ENCODE measurements around the gene EVA1A. TPM values are rescaled to one million over a fixed set of nuclear protein-coding genes. Genes with fewer than 3 reads are reported as not detected.

Gene EVA1A
- total and polyA plus RNA-seq, 4 donors: 45.7 to 206 (median 100) TPM

GRCh38 chr2:75519843-75520242, 40.9 kb downstream of the EVA1A start:
- DNase-seq (ENCODE audit: low spot score): no peak
- no peak overlapping the region for H3K9ac ChIP-seq (ENCODE audit: low read depth in 1 of 2, low read length in 2 of 2)
- H3K27me3 ChIP-seq (ENCODE audit: control insufficient read depth in 4 of 4, insufficient read depth in 4 of 4, low read length in 3 of 4): no peaks in the 10 kb centered on the region
- no peak overlapping the region for H3K4me3 ChIP-seq (ENCODE audit: low read depth in 1 of 3, low read length in 3 of 3)
- H3K9me3 ChIP-seq (ENCODE audit: control insufficient read depth in 4 of 4, low read length in 3 of 4): no peaks in the 10 kb centered on the region
- H3K27ac ChIP-seq (ENCODE audit: low read depth in 1 of 2, low read length in 2 of 2): peak overlapping the region; percentile 79 to 96
- no peak for TF ChIP-seq CTCF (IDR thresholded peaks at IDR 0.05; ENCODE audit: low read depth, low read length, missing input control)
- no peak for TF ChIP-seq FOXA2 (IDR thresholded peaks at IDR 0.05)
- TF ChIP-seq SP1 (IDR thresholded peaks at IDR 0.05): peak; percentile 30
- peak; percentile 66 to 71 for TF ChIP-seq RXRA (IDR thresholded peaks at IDR 0.05)
- no peak for TF ChIP-seq RAD21 (IDR thresholded peaks at IDR 0.05)
- no peak for TF ChIP-seq REST (IDR thresholded peaks at IDR 0.05)
- peak; percentile 30 to 33 for TF ChIP-seq HNF4A (conservative IDR thresholded peaks at IDR 0.05)
- H3K4me1 ChIP-seq (ENCODE audit: control insufficient read depth in 4 of 4, insufficient read depth in 4 of 4, low read length in 3 of 4): peaks cover 8 to 65% (median 48%) of the 10 kb centered on the region in 4 donors
- no peaks in the 10 kb centered on the region for H3K36me3 ChIP-seq (ENCODE audit: control insufficient read depth in 4 of 4, insufficient read depth in 3 of 4, low read depth in 1 of 4, low read length in 3 of 4)

GRCh38 chr2:75518638-75519465, 41.9 kb downstream of the EVA1A start:
- Histone ChIP-seq H3K36me3 (ENCODE audit: control insufficient read depth in 4 of 4, insufficient read depth in 3 of 4, low read depth in 1 of 4, low read length in 3 of 4) (peaks cover 0 to 2% (median 0%) of the 10 kb centered on the region in 4 donors), H3K4me3 (ENCODE audit: low read depth in 1 of 3, low read length in 3 of 3) (peak overlapping the region; percentile 43 to 75 (median 58)), H3K27ac (ENCODE audit: low read depth in 1 of 2, low read length in 2 of 2) (peak overlapping the region; percentile 79 to 96), H3K27me3 (ENCODE audit: control insufficient read depth in 4 of 4, insufficient read depth in 4 of 4, low read length in 3 of 4) (no peaks in the 10 kb centered on the region), H3K9me3 (ENCODE audit: control insufficient read depth in 4 of 4, low read length in 3 of 4) (no peaks in the 10 kb centered on the region), H3K9ac (ENCODE audit: low read depth in 1 of 2, low read length in 2 of 2) (peak overlapping the region; percentile 82 to 94), H3K4me1 (ENCODE audit: control insufficient read depth in 4 of 4, insufficient read depth in 4 of 4, low read length in 3 of 4) (peaks cover 8 to 65% (median 49%) of the 10 kb centered on the region in 4 donors)
- DNase-seq (ENCODE audit: low spot score): peak; percentile 45
- WGBS: 44% methylated on average over 10 of the region's 10 CpGs
- no peak for TF ChIP-seq EGR1 (IDR thresholded peaks at IDR 0.05; ENCODE audit: low read depth in 2 of 2)
- peak; percentile 97 for TF ChIP-seq SP1 (IDR thresholded peaks at IDR 0.05)
- TF ChIP-seq MAX (IDR thresholded peaks at IDR 0.05): peak; percentile 81
- TF ChIP-seq REST (IDR thresholded peaks at IDR 0.05): peak; percentile 92
- TF ChIP-seq ZBTB33 (IDR thresholded peaks at IDR 0.05): peak; percentile 34
- TF ChIP-seq GABPA (IDR thresholded peaks at IDR 0.05 in 1 of 2, conservative IDR thresholded peaks at IDR 0.05 in 1 of 2): peak in 1 of 2 donors; percentile 42
- peak; percentile 89 to 90 for TF ChIP-seq JUND (IDR thresholded peaks at IDR 0.05)
- TF ChIP-seq YY1 (IDR thresholded peaks at IDR 0.05): peak; percentile 67
- no peak for TF ChIP-seq CTCF (IDR thresholded peaks at IDR 0.05; ENCODE audit: low read depth, low read length, missing input control)
- TF ChIP-seq FOXA2 (IDR thresholded peaks at IDR 0.05): peak; percentile 85
- TF ChIP-seq HNF4G (IDR thresholded peaks at IDR 0.05): peak; percentile 78
- TF ChIP-seq HNF4A (conservative IDR thresholded peaks at IDR 0.05): peak; percentile 95 to 96
- no peak for TF ChIP-seq NR2F2 (IDR thresholded peaks at IDR 0.05)
- peak; percentile 75 for TF ChIP-seq TAF1 (conservative IDR thresholded peaks at IDR 0.05)
